OCI-LY7 (cell line): ENCODE measurements around the gene COX6B1.

Experiments
- CTCF ChIP-seq: fragments of 200-600 bp; sonication (generic); conservative IDR thresholded peaks from 2 replicates; pipeline ENCODE4 v1.5.1; 2014; ENCODE audit warnings: mild to moderate bottlenecking, antibody characterized with exemption, low read length, moderate library complexity, mixed read lengths
- EZH2phosphoT487 ChIP-seq: fragments of 200-600 bp; sonication (generic); IDR thresholded peaks from 2 replicates; pipeline ENCODE4 v1.6.1; 2018; ENCODE audit warnings: low read depth, borderline replicate concordance, mild to moderate bottlenecking, mixed run types, antibody characterized with exemption, low read length, moderate library complexity, mixed read lengths

- TF ChIP-seq CTCF (no peak), EZH2phosphoT487 (no peak)
These were observed 56.1 kb downstream of the COX6B1 start, which contains the start of gene ZBTB32 for GRCh38 chr19:35704218-35704617.
